Mucosa of descending colon (tissue), 3 donors: Measurements from ENCODE around the gene CATSPERB. TPM values are rescaled to one million over a fixed set of nuclear protein-coding genes. Genes with fewer than 3 reads are reported as not detected.
"Not testable (repeated sequence)": the region's sequence is repeated elsewhere in the genome, so short reads cannot be mapped to it uniquely, and the experiment has no call there.

Experiments
- ATAC-seq: fragments of 200-7000 bp; cut with Tn5 transposase; one replicate; pipeline ENCODE4 v1.9.1; 2020; ENCODE audit warnings: mild to moderate bottlenecking, moderate library complexity
- DNase-seq, 3 donors: peaks; one replicate each; pipeline ENCODE4 v3.0.0-alpha.2; 2020
- H3K36me3 ChIP-seq: fragments of 200-600 bp; one replicate; pipeline ENCODE4 v1.8.0; 2021; ENCODE audit warnings: low read depth, mild to moderate bottlenecking
- H3K4me1 ChIP-seq: fragments of 200-600 bp; one replicate; pipeline ENCODE4 v1.8.0; 2021; ENCODE audit warnings: low read depth, mild to moderate bottlenecking
- H3K4me3 ChIP-seq: fragments of 200-600 bp; one replicate; pipeline ENCODE4 v1.8.0; 2021; ENCODE audit warnings: mild to moderate bottlenecking
- H3K9me3 ChIP-seq: fragments of 200-600 bp; one replicate; pipeline ENCODE4 v1.8.0; 2021; ENCODE audit warnings: mild to moderate bottlenecking
- intact Hi-C, 2 donors: fragments of 100-400 bp; cut with DNase I in 1 of 2; cut with micrococcal nuclease in 1 of 2; formaldehyde crosslinking; loops; one replicate each; pipeline versions ENCODE4 v1.11.0 to v1.11.1; 2022; cut with DNase I, micrococcal nuclease
- total RNA-seq, 3 donors: library from RNA; stranded (reverse); fragmentation: NEBNext Ultra II Directional in 2 of 3; extraction: Animal tissue kit (Norgen Biotek cat#: 25700) in 2 of 3; gene quantifications; one replicate each; pipeline versions ENCODE4 v1.2.1 to v1.2.4, GENCODE V29; 2021 to 2023
- TF ChIP-seq, protein P1 (sequence below): fragments of 200-600 bp; IDR thresholded peaks from one replicate; pipeline ENCODE4 v1.8.0; 2022; ENCODE audit warnings: antibody characterized with exemption, mild to moderate bottlenecking
- donor health status: DM: no; HTN: no; CAD: no; lungs with moderate emphysema.
- donor health status: DM: no; HTN: no; CAD: no.
- donor health status: DM: no; HTN: yes; CAD: no.

Gene CATSPERB
- total RNA-seq, 3 donors from 2014 or later: 3.5 to 7.0 (median 4.1) TPM

DNA sequence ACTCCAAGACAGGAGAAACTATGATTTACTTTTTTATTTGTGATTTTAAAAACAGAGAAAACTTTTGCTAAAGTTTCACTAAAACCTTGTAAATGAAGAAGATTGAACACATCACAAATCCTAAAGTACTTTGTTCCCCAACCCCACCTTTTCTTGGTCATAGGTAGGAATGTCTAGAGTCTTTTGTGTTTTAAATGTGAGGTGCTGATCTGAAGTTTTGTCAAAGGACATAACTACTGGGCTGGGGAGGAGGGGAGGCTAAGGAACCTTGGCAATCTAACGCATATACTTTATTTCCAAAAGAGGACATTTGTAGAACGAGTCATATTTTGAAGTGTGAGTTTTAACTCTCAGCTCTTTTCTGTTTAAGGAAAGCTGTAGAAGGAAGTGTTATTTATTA is 37.2 kb downstream of the CATSPERB start:
- TF ChIP-seq, protein P1, sequence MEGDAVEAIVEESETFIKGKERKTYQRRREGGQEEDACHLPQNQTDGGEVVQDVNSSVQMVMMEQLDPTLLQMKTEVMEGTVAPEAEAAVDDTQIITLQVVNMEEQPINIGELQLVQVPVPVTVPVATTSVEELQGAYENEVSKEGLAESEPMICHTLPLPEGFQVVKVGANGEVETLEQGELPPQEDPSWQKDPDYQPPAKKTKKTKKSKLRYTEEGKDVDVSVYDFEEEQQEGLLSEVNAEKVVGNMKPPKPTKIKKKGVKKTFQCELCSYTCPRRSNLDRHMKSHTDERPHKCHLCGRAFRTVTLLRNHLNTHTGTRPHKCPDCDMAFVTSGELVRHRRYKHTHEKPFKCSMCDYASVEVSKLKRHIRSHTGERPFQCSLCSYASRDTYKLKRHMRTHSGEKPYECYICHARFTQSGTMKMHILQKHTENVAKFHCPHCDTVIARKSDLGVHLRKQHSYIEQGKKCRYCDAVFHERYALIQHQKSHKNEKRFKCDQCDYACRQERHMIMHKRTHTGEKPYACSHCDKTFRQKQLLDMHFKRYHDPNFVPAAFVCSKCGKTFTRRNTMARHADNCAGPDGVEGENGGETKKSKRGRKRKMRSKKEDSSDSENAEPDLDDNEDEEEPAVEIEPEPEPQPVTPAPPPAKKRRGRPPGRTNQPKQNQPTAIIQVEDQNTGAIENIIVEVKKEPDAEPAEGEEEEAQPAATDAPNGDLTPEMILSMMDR: no peak
- ATAC-seq: no peak
- DNase-seq: no peak
- H3K4me1 ChIP-seq: no peaks in the 10 kb centered on the region
- no peak overlapping the region for H3K4me3 ChIP-seq
- intact Hi-C loops: no loop called here
- H3K9me3 ChIP-seq: peaks cover 6% of the 10 kb centered on the region
- no peaks in the 10 kb centered on the region for H3K36me3 ChIP-seq

DNA sequence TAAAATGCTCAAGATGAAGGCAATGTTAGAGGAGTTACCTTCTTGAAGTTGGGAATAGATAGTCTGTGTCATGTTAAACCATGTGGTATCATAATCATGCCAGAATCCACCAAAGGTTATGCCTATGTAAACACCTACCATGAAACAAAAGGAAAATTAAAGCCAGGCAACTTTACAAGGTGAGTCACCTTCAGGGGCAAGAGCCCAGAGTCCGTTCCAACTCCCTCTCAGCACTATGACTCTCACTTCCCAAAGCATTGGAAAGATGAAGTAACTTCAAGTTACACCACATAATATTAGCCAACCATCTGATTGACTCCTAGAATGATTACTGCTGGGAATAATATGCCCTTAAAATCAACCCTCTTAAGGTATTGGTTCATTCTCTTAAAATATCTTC is 38.5 kb downstream of the CATSPERB start:
- TF ChIP-seq, protein P1: no peak
- peaks cover 6% of the 10 kb centered on the region for H3K9me3 ChIP-seq
- ATAC-seq: peak; percentile 99
- no peak overlapping the region for H3K4me3 ChIP-seq
- H3K36me3 ChIP-seq: no peaks in the 10 kb centered on the region
- H3K4me1 ChIP-seq: no peaks in the 10 kb centered on the region
- no peak for DNase-seq
- intact Hi-C loops: no loop called here

- intact Hi-C loops: no loop called here
- ATAC-seq: peak; percentile 32
These were observed 39.8 kb downstream of the CATSPERB start for GRCh38 chr14:91692075-91692474.

GRCh38 chr14:91689608-91690007 is 42.3 kb downstream of the CATSPERB start:
- Histone ChIP-seq H3K4me3 (no peak overlapping the region), H3K9me3 (peaks cover 6% of the 10 kb centered on the region), H3K36me3 (no peaks in the 10 kb centered on the region), H3K4me1 (no peaks in the 10 kb centered on the region)
- TF ChIP-seq, protein P1: no peak
- no peak for ATAC-seq
- no peak for DNase-seq
- intact Hi-C loops: no loop called here

More at GRCh38 chr14:91692075-91692474, 39.8 kb downstream of the CATSPERB start:
- Histone ChIP-seq H3K4me1 (no peaks in the 10 kb centered on the region), H3K4me3 (no peak overlapping the region), H3K36me3 (no peaks in the 10 kb centered on the region), H3K9me3 (peaks cover 6% of the 10 kb centered on the region)
- TF ChIP-seq, protein P1: no peak
- no peak for DNase-seq

GRCh38 chr14:91687436-91687835 is 44.5 kb downstream of the CATSPERB start:
- H3K36me3 ChIP-seq, H3K4me3 ChIP-seq, ATAC-seq, intact Hi-C loops, DNase-seq, H3K4me1 ChIP-seq, H3K9me3 ChIP-seq: not testable (repeated sequence)

GRCh38 chr14:91685600-91685999 is 46.3 kb downstream of the CATSPERB start:
- no peak for ATAC-seq
- TF ChIP-seq, protein P1: no peak
- Histone ChIP-seq H3K36me3 (no peaks in the 10 kb centered on the region), H3K4me3 (no peak overlapping the region), H3K9me3 (peaks cover 2% of the 10 kb centered on the region), H3K4me1 (no peaks in the 10 kb centered on the region)
- DNase-seq: no peak
- intact Hi-C loops: no loop called here
